HG03575 (cell line): ENCODE data around the gene CD52.
"Not testable (repeated sequence)": the region's sequence is repeated elsewhere in the genome, so short reads cannot be mapped to it uniquely, and the experiment has no call there.

Experiments used
- ATAC-seq: cut with Tn5 transposase; IDR thresholded peaks from one replicate; pipeline ENCODE4 v1.9.1; 2021; ENCODE audit not compliant: unreplicated experiment, insufficient number of reproducible peaks, low FRiP score; ENCODE audit errors: extremely low read depth

CD52 gene

DNA sequence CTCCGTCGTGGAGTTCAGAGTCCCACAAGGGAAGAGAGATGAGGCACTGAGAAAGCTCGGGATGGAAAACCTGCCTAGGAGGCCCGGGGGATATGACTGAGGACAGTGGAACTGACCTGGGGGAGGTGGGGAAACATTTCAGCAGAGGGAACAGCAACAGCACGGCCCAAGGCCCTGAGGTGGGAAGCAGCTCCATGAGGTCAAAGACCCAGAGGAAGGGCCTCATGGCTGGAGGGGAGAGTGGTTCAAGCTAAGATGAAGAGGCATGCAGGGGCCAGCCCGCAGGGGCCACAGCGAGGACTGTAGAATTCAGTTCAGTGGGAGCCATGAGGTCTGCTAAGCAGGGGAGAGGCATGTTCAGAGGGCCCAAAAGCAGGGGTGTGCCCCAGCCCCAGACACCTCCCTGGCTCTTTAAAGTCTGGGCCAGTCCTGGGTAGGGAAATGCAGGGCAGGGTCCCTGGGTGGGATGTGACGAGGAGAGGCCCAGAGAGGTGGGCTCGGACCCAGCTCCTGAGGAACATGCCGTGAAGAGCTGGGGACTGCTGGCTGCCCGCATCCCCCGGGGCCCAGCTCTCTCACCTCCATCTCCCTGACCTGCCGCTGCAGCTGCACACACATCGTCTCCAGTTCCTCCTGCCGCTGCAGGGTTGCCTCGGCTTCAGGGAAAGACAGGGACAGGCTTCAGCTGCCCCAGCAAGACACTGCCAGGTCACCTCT lies 21.3 kb upstream of the CD52 start:
- ATAC-seq: no peak

DNA sequence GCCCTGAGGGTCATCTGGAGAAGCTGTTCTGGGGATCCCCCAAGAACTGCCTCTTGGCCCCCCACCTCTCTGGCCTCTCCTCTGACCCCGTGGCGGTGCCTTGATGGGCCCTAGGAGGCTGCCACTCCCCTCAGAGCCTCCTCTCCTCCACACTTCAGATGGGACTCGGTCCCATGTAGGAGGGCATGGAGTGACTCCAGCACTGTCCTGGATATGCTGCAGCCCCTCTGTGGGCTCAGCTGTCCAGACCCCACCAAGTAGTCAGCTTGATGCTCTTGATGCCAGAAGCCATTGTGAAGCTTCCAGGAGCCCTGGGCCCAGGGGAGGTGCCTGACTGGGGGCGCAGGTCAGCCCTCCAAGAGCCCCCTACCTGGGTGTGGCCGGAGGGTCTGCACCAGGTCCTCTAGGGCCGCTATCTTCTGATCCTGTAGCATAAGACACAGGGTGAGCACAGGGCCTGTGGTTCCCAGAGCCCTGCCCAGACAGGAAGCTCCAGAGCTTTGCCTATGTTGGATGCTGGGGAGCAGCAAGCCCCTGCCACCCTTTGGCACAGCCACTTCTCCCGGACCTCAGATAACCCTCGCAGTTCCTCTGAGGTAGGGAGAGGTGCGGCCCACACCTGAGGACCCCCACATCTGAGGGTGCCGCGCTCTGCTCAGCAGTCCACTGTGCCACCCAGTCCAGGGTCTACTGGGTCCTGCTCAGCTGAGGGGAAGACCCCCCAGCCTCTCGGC lies 20.5 kb upstream of the CD52 start:
- no peak for ATAC-seq

DNA sequence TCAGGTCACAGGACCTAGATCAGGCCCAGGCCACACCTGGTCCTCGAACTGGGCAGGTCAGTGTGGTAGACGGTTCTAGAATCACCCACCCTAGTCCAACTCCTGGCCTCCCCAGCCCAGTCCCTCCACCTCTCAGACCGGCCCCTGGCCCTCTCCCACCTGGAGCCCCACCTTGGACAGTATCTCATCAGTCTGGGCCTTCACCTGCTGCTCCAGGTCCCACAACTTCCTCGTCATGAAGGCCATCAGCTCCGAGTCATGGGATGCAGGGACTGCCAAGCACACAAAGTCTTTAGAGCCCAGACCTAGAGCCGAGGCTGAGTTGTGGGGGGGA lies 20.0 kb upstream of the CD52 start:
- ATAC-seq: no peak

DNA sequence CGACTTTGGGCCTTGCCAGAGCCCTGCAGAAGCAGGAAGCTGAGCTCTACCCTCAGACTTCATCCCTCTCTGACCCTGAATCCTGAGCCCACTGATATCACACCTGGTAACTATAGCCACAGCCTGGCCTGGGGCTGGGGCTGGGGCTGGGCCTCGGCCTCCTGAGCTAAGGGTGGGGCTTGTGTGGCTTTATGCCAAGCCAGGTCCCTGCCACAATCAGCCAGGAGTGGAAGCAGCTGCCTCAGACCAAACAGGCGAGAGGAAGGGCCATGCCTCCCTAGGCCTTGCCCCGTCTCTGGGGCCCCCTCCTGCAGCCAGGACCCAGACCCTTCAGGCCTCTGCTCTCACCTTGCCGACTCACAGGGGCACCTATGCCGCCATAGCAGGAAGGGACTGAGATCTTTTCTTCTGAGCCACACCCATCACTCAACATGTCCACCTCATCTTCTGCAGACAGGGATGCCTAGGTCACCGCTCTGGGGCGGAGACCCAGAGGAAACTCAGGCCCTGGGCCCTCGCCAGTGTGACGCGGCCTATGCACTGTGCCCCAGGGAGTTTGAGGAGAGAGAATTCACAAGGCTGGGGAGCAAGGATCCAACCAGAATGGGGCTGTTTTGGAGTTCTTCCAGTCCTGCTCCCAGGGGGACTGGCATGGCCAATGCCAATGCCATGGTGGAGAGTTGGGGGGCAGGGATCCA lies 17.0 kb upstream of the CD52 start:
- no peak for ATAC-seq

DNA sequence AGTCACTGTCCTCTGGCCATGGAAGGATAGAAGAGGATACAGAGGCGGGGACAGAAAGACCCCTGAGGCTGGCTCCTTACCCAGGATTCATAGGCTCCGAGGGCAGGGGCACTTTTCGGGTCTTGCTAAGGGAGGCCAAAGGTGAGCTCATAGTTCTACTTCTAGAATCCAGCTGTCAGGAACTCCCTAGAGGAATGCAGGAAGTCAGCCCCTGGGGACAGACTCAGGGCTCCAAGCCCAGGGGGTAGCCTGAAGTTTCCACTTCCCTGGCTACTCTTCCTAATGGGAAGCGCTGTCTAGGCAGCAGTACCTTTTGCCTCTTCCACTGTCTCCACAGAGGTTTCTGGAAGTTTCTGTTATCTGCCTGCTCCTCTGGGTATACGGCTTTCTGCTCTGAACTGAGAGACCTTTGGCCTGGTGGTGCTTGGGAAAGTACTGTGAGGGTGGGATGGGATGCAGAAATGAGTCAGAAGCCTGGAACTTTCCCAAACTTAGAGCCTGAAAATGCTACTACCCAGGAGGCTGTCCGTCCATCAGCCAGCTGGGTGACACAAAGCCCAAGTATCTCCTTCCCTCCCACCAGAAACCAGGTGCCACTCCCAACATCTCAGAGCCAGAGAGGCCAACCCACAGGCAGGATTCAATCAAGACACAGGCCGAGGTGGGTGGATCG lies 14.9 kb upstream of the CD52 start:
- ATAC-seq: no peak

DNA sequence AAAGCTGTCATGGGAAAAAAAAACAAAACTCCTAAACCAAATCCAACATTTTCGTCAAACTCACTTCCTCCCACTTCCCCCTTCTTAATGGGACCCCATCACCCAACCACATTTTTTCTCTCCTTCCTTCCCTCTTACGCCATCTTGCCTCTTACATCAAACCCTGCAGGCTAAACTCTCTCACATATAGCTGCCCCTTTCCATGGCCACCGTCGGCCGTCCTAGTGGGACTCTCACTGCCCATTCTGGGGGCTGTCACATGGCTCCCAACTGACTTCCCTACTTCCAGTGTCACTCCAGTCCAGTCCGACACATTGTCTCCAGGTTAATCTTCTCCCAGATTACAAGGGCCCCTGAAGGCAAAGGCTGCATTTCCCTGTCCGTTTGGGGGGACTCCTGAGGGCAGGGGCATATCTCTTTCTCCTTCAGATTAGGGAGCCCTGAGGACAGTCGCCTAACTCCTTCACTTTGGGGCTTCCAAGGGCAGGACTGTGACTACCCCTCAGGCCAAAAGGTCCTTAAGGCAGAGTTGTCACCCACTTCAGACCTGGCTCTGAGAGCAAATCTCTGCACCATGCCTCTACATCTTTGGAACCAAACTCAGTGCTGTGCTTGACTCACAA lies 12.0 kb upstream of the CD52 start:
- ATAC-seq: peak; percentile 11

DNA sequence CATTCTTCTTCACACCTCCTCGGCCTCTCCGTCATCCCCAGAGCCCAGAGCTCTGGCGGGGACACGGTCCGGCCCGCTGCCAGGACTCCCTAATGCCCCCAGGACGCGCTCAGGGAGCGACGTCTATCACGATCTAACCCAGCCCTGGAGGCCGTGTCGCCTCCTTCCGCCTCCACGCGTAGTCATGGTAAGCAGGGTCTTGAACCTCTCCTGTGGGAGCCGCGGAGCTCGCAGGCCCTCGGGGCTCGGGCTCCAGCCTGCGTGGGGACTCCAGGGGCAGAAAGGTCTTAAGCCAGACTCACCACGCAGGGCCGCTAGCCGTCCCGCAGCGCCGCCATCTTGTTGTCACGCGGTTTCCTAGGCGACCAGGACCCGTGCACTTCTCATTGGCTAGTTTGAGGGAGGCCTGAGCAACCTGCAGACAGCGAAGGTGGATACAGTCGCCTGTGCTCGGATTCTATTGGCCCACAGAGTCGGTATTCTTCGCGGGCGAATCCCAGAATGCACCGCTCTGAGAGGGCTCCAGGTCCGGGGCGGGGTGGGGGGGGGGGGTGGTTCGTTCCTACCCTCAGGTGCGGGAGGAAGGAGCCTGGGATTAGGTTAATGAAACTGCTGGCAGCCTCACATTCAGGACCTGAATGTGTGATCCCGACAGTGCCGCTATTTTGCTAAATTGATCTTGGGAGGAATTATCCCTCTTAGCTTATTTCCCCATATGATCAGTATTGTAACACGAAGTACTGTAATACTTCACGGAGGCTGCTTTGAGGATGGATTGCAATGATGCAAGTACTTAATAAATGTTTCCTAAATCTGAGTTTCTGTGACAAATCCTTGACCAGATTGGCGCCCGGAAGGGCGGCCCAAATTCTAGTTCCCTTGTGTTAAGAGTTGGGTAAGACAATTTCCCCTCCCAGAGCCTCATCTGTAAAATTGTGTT lies 11.2 kb upstream of the CD52 start, which contains the start of gene UBXN11:
TSS of gene UBXN11 (minus strand) at position 347 of the 940 bp plus-strand sequence. CDS start 3,753 bp downstream, outside the sequence.
- peak; percentile 56 for ATAC-seq

DNA sequence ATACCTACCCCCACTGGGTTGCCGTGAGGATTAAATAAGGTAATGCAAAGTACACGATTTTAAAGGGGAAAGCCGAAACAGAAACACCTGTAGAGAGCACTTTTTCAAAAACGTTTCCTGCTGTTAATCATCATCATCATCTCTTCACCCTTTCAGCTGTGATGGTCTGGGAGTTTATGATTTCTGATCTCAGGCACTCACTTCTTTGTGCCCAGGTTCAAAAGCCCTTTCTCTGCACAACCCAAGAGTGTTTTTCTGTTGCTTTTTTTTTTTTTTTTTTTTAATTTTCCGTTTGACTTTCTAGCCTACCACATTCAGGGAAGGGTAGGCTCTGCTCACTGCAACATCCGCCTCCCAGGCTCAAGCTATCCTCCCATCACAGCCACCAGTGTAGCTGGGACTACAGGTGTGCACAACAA lies 10.4 kb upstream of the CD52 start:
- ATAC-seq: no peak

DNA sequence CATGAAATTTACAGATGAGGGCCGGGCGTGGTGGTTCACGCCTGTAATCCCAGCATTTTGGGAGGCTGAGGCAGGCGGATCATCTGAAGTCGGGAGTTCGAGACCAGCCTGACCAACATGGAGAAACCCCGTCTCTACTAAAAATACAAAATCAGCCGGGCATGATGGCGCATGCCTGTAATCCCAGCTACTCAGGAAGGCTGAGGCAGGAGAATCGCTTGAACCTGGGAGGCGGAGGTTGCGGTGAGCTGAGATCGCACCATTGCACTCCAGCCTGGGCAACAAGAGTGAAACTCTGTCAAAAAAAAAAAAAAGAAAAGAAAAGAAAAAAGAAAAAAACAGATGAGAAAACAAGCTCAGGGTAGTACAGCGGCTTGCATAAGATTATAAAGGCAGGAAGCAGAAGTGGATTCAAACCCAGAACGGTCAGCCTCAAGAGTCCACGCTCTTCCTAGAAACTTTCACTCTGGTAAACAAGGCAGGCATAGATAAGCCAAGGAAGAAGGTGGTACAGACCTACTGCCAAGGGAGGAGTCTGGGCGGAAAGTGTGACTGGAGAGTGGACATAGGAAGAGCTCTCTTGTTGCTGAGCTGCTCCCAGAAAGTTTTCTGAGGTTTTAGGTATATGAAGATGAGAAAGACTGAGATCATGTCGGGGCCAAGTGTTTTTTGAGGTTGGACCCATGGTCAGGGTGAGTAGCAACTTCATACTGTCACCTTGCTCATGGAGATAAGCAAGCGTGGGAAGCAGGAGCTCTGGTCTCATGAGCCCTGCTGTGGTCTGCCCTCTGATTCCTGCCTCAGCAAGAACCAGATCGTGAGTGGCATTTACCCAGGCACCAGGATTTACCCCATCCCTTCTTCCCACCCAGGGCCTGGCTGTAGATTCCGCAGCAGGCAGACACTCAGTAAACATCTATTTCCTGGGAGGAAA lies 9.5 kb upstream of the CD52 start:
- not testable (repeated sequence) for ATAC-seq

DNA sequence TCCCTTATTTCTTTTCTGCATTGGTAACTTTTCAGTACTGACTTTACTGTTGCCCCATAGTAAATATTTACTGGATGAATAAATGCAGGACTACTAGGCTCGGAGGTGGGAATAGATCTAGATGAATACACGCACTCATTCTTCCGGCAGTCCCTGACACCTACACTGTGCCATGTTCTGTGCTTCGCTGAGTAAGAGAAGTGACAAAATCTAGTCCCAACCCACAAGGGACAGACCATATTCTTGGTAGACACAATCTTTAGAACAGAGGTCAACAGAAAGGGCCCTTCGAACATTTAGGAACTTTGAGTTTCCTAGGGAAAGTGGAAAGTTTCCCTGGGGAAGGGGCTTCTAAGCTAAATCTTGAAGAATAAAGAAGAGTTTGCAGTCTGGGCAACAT lies 3.3 kb upstream of the CD52 start:
- no peak for ATAC-seq

DNA sequence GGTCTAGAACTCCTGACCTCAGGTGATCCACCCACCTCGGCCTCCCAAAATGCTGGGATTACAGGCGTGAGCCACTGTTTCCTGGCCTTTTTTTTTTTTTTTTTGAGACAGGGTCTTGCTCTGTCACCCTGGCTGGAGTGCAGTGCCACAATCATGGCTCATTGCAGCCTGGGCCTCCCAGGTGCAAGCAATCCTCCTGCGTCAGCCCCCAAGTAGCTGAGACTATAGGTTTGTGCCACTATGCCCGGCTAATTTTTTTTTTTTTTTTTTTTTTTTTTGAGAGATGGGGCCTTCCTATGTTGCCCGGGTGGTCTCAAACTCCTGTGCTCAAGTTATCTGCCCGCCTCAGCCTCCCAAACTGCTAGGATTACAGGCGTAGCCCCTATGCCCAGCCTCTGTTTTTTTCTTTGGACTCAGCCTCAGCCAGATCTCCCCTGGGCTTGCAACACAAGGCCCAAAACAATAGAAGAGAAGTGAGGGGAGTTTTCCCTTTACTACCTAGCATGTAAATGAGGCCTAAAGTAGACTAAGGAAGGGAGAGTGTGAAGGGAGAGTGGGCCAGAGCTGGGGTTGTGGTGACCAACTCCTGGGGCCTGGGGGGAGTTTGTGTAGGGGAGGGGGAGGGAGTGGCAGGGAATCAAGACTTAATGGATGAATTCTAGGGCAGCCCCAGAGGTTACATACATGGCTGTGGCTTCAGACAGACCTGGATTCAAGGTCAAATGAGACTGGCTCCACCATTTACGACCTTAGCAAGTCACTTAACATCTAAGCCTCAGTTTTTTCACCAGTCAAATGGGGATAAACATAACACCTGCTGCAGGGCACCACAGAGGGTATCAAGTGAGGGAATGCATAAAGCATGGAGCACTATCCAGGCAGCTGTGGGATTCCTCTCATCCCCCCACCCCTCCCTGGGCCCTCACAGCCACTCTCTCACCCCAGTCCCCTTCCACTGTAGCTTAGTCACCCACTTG lies 1.6 kb upstream of the CD52 start:
- no peak for ATAC-seq

DNA sequence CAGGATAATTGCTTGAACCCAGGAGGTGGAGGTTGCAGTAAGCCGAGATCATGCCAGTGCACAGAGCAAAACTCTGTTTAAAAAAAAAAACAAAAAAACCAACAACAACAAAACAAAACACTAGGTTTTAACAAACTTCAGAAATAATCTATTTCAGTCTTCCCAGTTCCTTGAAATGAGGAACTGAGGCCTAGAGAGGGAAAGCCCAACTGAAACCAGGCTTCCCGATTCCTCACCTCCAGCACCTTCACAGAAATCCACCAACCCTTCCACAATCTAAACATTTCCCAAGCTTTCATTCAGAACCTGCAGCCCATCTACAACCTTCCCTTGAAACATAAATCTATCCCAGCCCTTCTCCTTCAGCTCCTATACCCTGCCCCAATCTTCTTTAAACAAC lies 612 bp upstream of the CD52 start:
- ATAC-seq: no peak

DNA sequence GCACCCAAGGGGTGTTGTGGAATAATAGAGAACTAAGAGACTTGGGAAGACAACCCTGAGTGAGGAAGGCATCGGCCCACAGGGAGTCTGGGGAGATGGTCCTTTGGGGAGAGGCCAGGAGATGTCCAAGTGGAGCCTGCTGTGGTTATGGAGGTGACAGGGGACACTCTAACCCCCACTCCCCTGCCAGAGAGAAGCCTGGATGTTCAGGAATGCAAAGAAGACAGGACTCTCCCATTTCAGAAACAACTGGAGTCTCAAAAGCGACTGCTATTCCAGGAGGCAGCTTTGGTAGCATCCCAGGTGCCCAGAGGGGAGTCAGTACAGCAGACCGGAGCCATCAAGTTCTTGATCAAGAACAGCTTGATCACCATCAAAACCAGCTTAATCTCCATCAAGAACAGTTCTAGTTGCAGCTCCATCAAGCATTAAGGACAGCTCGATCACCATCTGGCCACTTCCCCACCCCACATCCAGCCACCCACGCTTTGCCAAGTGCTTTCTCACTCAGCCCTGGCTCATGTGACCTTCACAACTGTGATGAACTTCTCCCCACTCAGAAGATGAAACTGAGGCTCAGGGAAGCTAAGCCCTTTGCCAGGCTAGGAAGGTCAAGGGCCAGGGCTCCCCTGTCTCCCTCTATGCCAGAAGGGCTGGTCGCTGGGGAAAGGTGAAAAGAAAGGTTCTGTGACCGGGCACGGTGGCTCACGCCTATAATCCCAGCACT lies 743 bp downstream of the CD52 start:
- ATAC-seq: no peak

DNA sequence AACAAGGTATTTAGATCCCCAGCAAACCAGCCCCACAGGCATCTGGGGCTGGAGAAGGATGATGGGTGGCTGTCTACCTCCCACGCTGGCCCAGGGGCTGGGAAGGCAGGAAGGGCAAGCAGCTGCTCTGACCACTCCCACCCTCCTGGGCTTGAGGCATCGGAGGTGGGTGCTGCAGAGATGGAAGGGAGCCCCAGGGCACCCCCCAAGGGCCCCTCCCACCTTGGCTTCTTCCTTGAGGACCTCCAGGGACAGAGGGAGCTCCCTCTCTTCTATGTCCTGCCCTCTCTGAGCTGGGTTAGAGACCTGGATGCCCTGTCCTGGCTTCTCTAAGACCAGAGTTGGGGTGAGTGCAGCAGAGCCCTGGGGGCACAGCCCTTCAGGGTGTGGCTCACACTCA lies 3.1 kb downstream of the CD52 start:
- ATAC-seq: no peak

DNA sequence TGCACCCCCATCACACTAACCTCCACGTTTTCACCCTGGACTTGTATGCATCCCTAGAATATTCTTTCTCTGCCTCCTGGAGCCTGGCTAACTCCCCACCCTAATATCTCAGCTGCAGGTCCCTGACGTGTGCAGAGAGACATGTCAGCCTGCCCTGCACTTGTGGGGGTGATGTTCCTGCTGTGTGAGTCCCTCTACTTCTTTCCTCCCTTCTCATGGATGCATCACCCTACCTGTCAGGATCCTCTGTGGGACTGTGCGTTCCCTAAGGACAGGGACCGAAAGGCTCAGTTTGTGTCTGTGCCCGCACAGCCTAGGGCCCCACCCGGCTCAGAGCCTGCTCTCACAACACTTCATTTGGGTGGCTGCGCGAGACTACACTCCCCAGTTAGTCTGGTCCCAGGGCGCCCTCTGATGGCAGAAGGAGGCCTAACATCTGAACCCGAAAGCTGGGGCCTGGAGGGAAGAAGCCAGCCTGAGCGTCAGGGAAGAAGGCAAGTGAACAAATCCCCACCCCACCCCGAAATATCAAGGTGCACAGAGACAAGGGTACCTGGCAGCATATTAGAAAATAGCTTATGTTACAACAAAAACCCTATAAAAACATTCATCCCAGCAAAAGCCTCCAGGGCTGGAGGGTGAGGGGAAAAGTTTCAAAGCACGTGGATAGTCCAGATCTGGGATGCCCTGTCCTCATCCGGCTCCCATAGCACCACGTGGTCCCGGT lies 3.7 kb downstream of the CD52 start:
- no peak for ATAC-seq
